ENCODE measurements around the gene PPWD1. TPM values are rescaled to one million over a fixed set of nuclear protein-coding genes. Genes with fewer than 3 reads are reported as not detected.
A peak's percentile ranks its signal among the peaks of the same experiment; 100 is the strongest.

PPWD1 gene
- total and polyA plus RNA-seq, 2 of the 13 experiments (the other 11 are each of a cell fraction or from before 2014, with no cell fraction given) = 7.4 to 44.3 TPM

DNA sequence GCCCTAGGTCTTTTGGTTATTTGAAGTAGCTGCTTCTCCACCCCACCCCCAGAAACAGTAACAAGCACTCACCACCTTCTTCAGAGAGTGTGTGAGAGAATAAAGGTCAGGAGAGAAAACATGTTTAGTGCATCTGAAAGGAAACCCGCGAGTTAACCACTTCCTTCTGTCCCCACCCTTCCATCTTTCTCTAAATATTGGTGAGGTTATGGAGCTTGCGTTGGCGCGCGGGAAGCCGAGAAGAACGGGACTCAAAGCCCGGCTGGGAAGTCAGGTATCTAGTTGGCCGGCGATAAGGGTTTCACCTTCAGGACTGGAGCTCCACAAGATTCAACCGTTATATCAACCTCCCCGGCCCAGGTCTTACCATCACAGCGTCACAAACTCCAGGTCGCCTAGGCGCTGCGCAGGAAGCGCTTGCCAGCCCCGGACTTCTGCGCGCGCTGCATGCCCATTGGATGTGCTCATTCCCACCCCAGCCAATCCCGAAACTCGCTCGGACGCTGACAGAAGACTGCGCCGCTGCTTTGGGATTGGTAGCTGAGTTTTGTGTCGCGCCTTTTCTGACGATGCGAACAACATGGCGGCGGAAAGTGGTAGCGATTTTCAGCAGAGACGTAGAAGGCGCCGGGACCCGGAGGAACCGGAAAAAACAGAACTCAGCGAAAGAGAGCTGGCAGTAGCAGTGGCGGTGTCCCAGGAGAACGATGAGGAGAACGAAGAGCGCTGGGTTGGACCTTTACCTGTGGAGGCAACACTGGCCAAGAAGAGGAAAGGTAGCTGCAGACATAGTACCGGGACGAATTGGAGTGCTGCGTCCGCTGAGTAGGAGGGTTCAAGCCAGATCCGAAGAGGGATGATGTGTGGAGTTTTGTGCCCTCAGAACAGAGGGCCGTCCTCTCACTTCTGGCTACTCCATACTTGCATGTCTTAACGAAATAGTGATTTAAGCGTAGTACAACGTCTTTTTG is at the start of gene PPWD1, which contains the start of gene CENPK (continued):
- TF ChIP-seq, protein P1, sequence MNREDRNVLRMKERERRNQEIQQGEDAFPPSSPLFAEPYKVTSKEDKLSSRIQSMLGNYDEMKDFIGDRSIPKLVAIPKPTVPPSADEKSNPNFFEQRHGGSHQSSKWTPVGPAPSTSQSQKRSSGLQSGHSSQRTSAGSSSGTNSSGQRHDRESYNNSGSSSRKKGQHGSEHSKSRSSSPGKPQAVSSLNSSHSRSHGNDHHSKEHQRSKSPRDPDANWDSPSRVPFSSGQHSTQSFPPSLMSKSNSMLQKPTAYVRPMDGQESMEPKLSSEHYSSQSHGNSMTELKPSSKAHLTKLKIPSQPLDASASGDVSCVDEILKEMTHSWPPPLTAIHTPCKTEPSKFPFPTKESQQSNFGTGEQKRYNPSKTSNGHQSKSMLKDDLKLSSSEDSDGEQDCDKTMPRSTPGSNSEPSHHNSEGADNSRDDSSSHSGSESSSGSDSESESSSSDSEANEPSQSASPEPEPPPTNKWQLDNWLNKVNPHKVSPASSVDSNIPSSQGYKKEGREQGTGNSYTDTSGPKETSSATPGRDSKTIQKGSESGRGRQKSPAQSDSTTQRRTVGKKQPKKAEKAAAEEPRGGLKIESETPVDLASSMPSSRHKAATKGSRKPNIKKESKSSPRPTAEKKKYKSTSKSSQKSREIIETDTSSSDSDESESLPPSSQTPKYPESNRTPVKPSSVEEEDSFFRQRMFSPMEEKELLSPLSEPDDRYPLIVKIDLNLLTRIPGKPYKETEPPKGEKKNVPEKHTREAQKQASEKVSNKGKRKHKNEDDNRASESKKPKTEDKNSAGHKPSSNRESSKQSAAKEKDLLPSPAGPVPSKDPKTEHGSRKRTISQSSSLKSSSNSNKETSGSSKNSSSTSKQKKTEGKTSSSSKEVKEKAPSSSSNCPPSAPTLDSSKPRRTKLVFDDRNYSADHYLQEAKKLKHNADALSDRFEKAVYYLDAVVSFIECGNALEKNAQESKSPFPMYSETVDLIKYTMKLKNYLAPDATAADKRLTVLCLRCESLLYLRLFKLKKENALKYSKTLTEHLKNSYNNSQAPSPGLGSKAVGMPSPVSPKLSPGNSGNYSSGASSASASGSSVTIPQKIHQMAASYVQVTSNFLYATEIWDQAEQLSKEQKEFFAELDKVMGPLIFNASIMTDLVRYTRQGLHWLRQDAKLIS (CRISPR knock-in tag; IDR thresholded peaks at IDR 0.05) = no peak
- TF ChIP-seq ELF3 (CRISPR knock-in tag; IDR thresholded peaks at IDR 0.05) (0 out of 2 replicates have a peak, but pooled peaks have one; percentile 27), ZNF770 (CRISPR knock-in tag; IDR thresholded peaks at IDR 0.05) (peak; percentile 48; the same call in 1 of the 2 replicates), ZNF446 (CRISPR knock-in tag; IDR thresholded peaks at IDR 0.05) (no peak), PHF8 (CRISPR knock-in tag; IDR thresholded peaks at IDR 0.05) (peak; percentile 84), ZNF616 (CRISPR knock-in tag; IDR thresholded peaks at IDR 0.05; ENCODE audit: low read depth) (no peak), ZNF101 (CRISPR knock-in tag; IDR thresholded peaks at IDR 0.05; ENCODE audit: borderline replicate concordance, low read depth) (no peak), STAG1 (CRISPR knock-in tag; IDR thresholded peaks at IDR 0.05) (0 out of 2 replicates have a peak, but pooled peaks have one; percentile 11), FUBP1 (CRISPR knock-in tag; IDR thresholded peaks at IDR 0.05; ENCODE audit: borderline replicate concordance) (no peak), POLR2A (IDR thresholded peaks at IDR 0.05; ENCODE audit: insufficient read depth in 1 of 2, low read depth in 2 of 2, low read length in 2 of 2) (peak; percentile 73 to 91), SUZ12 (IDR thresholded peaks at IDR 0.05; ENCODE audit: low read depth, low read length) (no peak), ARHGAP35 (CRISPR knock-in tag; IDR thresholded peaks at IDR 0.05; ENCODE audit: borderline replicate concordance) (peak; percentile 30; the same call in 1 of the 2 replicates), NFYB (CRISPR knock-in tag; IDR thresholded peaks at IDR 0.05) (peak; percentile 99), ZNF33A (CRISPR knock-in tag; IDR thresholded peaks at IDR 0.05; ENCODE audit: borderline replicate concordance) (no peak), GLI4 (CRISPR knock-in tag; IDR thresholded peaks at IDR 0.05; ENCODE audit: borderline replicate concordance) (no peak), RFXANK (CRISPR knock-in tag; IDR thresholded peaks at IDR 0.05) (peak; percentile 86; the same call in 1 of the 2 replicates), IKZF1 (IDR thresholded peaks at IDR 0.05) (no peak), SKI (IDR thresholded peaks at IDR 0.05; ENCODE audit: partially characterized antibody) (no peak)
- TF ChIP-seq, protein P2, sequence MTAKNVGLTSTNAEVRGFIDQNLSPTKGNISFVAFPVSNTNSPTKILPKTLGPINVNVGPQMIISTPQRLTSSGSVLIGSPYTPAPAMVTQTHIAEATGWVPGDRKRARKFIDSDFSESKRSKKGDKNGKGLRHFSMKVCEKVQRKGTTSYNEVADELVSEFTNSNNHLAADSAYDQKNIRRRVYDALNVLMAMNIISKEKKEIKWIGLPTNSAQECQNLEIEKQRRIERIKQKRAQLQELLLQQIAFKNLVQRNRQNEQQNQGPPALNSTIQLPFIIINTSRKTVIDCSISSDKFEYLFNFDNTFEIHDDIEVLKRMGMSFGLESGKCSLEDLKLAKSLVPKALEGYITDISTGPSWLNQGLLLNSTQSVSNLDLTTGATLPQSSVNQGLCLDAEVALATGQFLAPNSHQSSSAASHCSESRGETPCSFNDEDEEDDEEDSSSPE (CRISPR knock-in tag; IDR thresholded peaks at IDR 0.05) = peak; percentile 99

Measured in HepG2 (cell line).